Colonic mucosa (tissue), 4 donors: ENCODE data around the gene THOP1. TPM values are rescaled to one million over a fixed set of nuclear protein-coding genes. Genes with fewer than 3 reads are reported as not detected.

Source experiments
- DNase-seq: peaks from one replicate; pipeline ENCODE4 v3.0.0-alpha.2; 2020
- H3K27ac ChIP-seq: fragments of 200-600 bp; one replicate; pipeline ENCODE4 v1.8.0; 2021
- H3K27me3 ChIP-seq: fragments of 200-600 bp; one replicate; pipeline ENCODE4 v1.8.0; 2021
- H3K36me3 ChIP-seq: fragments of 200-600 bp; one replicate; pipeline ENCODE4 v1.8.0; 2021
- H3K4me1 ChIP-seq: fragments of 200-600 bp; one replicate; pipeline ENCODE4 v1.8.0; 2021; ENCODE audit warnings: mild to moderate bottlenecking
- H3K4me3 ChIP-seq: fragments of 200-600 bp; one replicate; pipeline ENCODE4 v1.8.0; 2021
- H3K9ac ChIP-seq, 2 donors: one replicate each; pipeline ENCODE4 v1.7.0; 2013; ENCODE audit warnings: control low read depth in 2 of 2, low read depth in 2 of 2, low read length in 2 of 2
- H3K9me3 ChIP-seq: fragments of 200-600 bp; one replicate; pipeline ENCODE4 v1.8.0; 2021
- intact Hi-C: fragments of 100-400 bp; cut with DNase I; formaldehyde crosslinking; loops from one replicate; pipeline ENCODE4 v1.14.1; 2022
- total RNA-seq, 2 donors: library from RNA; stranded (reverse); fragmentation: NEBNext Ultra II Directional in 1 of 2; extraction: Animal tissue kit (Norgen Biotek cat#: 25700) in 1 of 2; gene quantifications; one replicate each; pipeline ENCODE4 v1.2.1, GENCODE V29; 2021
- TF ChIP-seq, protein P1 (sequence below): fragments of 200-600 bp; IDR thresholded peaks from one replicate; pipeline ENCODE4 v1.8.0; 2022; ENCODE audit warnings: antibody characterized with exemption, mild to moderate bottlenecking
- donor health status: healthy.
- donor health status: DM: no; HTN: no; CAD: no.
- donor health status: DM: no; HTN: no; CAD: no.

The THOP1 gene
- 100 to 1,000 TPM in 1 of 2 donors, 10 to 100 TPM in 1; 45.5 to 139 TPM for total RNA-seq

DNA sequence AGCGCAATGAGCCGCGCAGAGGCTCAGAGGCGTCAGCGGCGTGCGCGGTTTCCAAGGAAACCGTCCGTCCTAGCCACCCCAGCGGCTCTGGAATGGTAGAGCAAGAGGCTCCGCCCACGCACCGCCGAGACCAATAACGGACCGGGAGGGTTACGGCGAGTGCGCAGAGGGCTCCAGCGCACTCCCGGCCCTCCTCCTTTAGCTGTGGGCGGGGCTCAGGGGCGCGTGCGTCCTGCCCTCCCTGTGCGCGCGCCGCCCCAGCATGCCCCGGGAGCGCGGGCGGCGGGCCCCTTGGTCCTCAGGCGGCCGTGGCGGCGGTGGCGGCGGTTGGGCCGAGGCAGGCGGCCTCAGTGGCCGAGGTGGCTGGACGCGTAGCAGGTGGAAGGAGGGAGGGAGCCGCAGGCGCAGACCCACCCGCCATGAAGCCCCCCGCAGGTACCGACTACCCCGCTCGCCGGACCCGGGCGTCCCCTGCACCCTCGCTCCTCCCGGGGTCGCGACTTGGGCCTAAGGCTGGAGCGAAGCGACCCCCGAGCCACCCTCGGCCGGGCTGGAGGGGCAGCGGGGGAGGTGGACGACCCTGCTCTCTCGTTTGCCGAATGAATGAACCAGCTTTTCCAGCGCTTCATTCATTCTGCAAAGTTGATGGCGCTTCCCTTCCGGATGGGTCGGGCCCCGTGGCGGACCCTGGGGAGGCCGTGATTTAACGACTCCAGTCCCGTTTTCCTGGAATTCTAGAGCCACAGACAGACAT lies at the start of gene THOP1:
THOP1 (plus strand) TSS at position 260 of the 754 bp plus-strand sequence; CDS start at position 420, 160 bp downstream.
- intact Hi-C loops = no loop called here
- DNase-seq = peak; percentile 98
- TF ChIP-seq, protein P1, sequence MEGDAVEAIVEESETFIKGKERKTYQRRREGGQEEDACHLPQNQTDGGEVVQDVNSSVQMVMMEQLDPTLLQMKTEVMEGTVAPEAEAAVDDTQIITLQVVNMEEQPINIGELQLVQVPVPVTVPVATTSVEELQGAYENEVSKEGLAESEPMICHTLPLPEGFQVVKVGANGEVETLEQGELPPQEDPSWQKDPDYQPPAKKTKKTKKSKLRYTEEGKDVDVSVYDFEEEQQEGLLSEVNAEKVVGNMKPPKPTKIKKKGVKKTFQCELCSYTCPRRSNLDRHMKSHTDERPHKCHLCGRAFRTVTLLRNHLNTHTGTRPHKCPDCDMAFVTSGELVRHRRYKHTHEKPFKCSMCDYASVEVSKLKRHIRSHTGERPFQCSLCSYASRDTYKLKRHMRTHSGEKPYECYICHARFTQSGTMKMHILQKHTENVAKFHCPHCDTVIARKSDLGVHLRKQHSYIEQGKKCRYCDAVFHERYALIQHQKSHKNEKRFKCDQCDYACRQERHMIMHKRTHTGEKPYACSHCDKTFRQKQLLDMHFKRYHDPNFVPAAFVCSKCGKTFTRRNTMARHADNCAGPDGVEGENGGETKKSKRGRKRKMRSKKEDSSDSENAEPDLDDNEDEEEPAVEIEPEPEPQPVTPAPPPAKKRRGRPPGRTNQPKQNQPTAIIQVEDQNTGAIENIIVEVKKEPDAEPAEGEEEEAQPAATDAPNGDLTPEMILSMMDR = no peak
- H3K36me3 ChIP-seq = no peaks in the 10 kb centered on the region
- H3K9me3 ChIP-seq = no peaks in the 10 kb centered on the region
- peaks cover 10% of the 10 kb centered on the region for H3K4me1 ChIP-seq
- peak within 1 kb of the TSS; percentile 77 to 90 for H3K9ac ChIP-seq
- no peaks in the 10 kb centered on the region for H3K27me3 ChIP-seq
- H3K4me3 ChIP-seq = peak within 1 kb of the TSS; percentile 82
- peak within 1 kb of the TSS; percentile 25 for H3K27ac ChIP-seq

DNA sequence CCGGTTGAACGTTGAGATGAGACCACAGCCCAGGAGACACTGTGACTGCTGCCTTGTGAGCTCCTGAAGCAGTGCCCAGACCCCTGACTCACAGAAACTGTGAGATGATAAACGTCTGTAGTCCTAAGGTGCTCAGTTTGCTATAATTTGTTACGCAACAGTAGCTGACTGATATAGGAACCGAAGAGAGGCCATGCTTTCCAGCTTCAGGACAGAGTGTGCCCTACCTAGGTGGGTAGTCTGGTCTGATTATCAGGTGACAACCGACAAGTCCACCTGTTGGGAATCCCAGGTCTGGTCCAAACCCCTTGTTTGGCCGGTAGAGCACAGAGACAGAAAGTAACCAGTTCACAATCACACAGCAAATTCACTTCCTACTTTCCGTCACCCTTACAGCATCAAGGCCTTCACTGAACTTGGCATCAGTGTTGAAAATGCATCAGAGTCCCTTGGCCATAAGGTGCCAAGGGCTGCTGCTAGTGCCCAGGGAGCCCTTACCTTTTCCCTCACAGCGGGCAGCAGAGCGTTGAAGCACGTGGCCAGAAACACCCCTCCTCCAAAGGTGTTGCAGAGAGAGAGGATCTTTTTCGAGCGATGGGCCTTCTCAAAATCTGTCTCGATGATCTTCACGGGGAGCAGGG lies 48.6 kb upstream of the THOP1 start:
- no peak overlapping the region for H3K27ac ChIP-seq
- no peak overlapping the region for H3K9ac ChIP-seq
- H3K9me3 ChIP-seq = no peaks in the 10 kb centered on the region
- H3K27me3 ChIP-seq = no peaks in the 10 kb centered on the region
- no peaks in the 10 kb centered on the region for H3K4me1 ChIP-seq
- TF ChIP-seq, protein P1 = no peak
- no peak for DNase-seq
- intact Hi-C loops = no loop called here
- no peak overlapping the region for H3K4me3 ChIP-seq
- no peaks in the 10 kb centered on the region for H3K36me3 ChIP-seq

DNA sequence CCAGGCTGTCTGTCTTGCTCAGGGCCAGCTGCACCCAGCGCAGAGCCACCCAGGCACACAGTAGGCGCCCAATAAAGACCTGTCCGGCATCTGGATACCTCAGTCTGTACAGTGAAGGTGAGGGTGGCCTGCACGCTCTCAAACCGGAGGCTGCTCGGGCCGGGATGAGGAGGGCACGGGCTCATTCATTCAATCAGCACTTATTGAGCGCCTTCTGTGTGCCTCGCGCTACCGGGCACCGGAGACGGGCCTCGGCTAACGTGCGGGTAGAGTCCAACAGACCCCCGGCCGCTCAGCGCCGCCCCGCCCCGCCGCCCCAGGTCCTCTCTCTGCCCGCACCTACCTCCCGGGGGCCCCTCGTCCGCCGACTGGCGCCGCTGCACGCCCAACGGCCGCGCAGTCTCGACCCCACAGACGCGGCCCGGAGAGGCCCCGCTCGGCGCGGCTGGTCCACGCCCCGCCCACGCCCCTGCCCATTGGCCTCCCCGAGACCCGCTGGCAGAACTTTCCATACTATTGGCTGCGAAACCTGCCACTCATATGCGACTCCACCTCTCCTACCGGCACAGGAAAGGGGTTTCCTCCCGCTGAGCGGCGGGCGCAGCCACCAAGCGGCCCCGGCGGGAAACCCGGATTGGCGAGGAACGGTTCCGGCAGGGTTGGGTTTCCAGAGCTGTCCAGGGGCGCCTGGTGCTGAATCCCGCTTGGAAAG lies 45.5 kb upstream of the THOP1 start, which contains the start of gene SLC39A3:
SLC39A3 (minus strand) TSS at position 416 of the 712 bp plus-strand sequence. CDS start 2,760 bp downstream, outside the sequence.
- Histone ChIP-seq H3K9ac (peak within 1 kb of the TSS; percentile 81 to 93), H3K27me3 (no peaks in the 10 kb centered on the region), H3K36me3 (no peaks in the 10 kb centered on the region), H3K4me1 (no peaks in the 10 kb centered on the region), H3K4me3 (peak within 1 kb of the TSS; percentile 75), H3K27ac (peak within 1 kb of the TSS; percentile 1), H3K9me3 (no peaks in the 10 kb centered on the region)
- peak; percentile 100 for DNase-seq
- intact Hi-C loops = no loop called here
- TF ChIP-seq, protein P1 = no peak

DNA sequence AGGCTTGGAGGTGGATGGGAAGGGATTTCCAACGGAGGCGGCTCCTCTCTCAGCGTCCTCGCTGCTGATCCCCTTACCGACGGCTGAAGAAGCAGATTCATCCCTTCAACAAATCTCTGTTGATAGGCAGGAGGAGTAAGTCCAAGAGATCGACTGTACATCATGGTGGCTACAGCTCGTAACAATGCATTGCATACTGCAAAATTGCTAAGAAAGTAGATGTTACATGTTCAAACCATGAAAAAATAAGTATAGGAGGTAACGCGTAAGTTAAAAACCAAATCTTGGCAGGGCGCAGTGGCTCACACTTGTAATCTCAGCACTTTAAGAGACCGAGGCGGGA lies 45.0 kb upstream of the THOP1 start:
- DNase-seq = no peak
- TF ChIP-seq, protein P1 = no peak
- H3K36me3 ChIP-seq = no peaks in the 10 kb centered on the region
- H3K4me3 ChIP-seq = peak overlapping the region; percentile 75
- H3K27me3 ChIP-seq = no peaks in the 10 kb centered on the region
- no peaks in the 10 kb centered on the region for H3K4me1 ChIP-seq
- H3K9me3 ChIP-seq = no peaks in the 10 kb centered on the region
- H3K27ac ChIP-seq = no peak overlapping the region
- intact Hi-C loops = no loop called here
- H3K9ac ChIP-seq = no peak overlapping the region

DNA sequence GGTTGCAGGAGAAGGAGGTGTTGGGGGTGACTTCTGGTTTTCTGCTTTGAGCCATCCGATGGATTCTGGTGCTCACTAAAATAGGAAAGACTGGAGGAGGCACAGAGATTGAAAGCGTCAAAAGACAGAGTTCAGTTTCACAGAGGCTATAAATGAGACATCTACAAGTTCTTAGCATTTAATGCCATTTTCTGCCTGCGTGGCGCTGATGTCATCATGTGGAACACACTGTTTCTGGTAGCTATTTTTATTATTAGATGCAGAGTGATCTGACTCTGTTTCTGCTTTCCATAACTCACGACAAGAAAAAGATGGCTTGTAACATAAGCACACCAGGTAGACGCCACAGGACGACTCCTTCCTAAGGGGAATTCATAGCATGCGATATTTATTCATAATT lies 42.2 kb upstream of the THOP1 start:
- TF ChIP-seq, protein P1 = no peak
- no peak overlapping the region for H3K9ac ChIP-seq
- DNase-seq = no peak
- H3K27me3 ChIP-seq = no peaks in the 10 kb centered on the region
- intact Hi-C loops = no loop called here
- no peak overlapping the region for H3K27ac ChIP-seq
- no peak overlapping the region for H3K4me3 ChIP-seq
- H3K36me3 ChIP-seq = no peaks in the 10 kb centered on the region
- H3K4me1 ChIP-seq = no peaks in the 10 kb centered on the region
- H3K9me3 ChIP-seq = no peaks in the 10 kb centered on the region
